Prostate gland (tissue), 2 donors: ENCODE results near the gene HOXD4.

ENCODE experiments used
- POLR2A ChIP-seq: fragments of 450-650 bp; IDR thresholded peaks from one replicate; pipeline ENCODE4 v1.6.1; 2016; ENCODE audit warnings: antibody characterized with exemption, mild to moderate bottlenecking
- POLR2AphosphoS5 ChIP-seq: sonication (generic); formaldehyde crosslinking; IDR thresholded peaks from one replicate; pipeline ENCODE4 v1.6.1; 2017; ENCODE audit warnings: antibody characterized with exemption
- TF ChIP-seq, protein P1 (sequence below), 4 experiments: fragments of 200-600 bp in 2 of 4; fragments of 450-650 bp in 2 of 4; sonication (generic) in 2 of 4; IDR thresholded peaks; 1 replicate in 3 of 4; 2 replicates in 1 of 4; pipeline ENCODE4 v1.5.1; 2016 to 2019; ENCODE audit warnings: antibody characterized with exemption in 4 of 4, mild to moderate bottlenecking in 2 of 4, moderate library complexity in 2 of 4

DNA sequence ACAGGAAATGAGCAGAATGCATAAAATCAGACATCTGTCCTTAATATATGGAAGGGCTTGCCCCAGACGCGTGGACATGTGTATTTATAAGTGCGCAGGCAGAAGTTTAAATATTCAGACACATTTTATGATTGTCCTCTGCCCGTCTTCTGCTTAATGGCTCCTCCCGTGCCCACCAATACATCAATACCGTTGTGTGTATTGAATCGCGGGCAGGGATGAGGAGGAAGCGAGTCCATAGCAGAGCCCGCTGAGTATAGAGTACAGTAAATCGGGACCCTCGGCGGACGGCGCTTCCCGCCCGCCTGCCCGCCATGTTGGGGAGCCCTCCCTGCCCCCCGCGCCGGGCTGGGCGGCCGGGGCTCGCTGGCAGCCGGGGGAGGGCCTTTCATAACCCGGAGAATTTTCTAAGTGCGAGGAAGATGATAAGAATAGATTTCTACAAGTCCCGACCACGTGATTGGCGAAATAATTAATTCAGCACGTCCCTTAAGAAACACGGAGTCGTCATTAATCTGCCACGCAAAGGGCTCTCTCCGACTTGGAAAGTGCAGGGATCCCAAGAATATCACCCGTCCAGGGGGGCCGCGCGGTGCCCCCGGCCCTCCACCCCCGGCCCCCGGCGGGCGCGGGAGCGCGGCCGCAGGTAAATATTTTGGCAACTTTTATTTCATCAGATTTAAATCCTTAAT is 5.6 kb downstream of the HOXD4 start, which contains the start of gene HOXD3:
- TF ChIP-seq, protein P1, sequence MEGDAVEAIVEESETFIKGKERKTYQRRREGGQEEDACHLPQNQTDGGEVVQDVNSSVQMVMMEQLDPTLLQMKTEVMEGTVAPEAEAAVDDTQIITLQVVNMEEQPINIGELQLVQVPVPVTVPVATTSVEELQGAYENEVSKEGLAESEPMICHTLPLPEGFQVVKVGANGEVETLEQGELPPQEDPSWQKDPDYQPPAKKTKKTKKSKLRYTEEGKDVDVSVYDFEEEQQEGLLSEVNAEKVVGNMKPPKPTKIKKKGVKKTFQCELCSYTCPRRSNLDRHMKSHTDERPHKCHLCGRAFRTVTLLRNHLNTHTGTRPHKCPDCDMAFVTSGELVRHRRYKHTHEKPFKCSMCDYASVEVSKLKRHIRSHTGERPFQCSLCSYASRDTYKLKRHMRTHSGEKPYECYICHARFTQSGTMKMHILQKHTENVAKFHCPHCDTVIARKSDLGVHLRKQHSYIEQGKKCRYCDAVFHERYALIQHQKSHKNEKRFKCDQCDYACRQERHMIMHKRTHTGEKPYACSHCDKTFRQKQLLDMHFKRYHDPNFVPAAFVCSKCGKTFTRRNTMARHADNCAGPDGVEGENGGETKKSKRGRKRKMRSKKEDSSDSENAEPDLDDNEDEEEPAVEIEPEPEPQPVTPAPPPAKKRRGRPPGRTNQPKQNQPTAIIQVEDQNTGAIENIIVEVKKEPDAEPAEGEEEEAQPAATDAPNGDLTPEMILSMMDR (IDR thresholded peaks at IDR 0.05): no peak
- TF ChIP-seq POLR2AphosphoS5 (no peak), POLR2A (no peak)
